Retinal pigment epithelial cell (primary cell): ENCODE results near the gene ZBTB16.

Experiments
- DNase-seq: peaks from one replicate; pipeline ENCODE4 v3.0.0-alpha.2; 2010; ENCODE audit warnings: low read depth
- H3K4me3 ChIP-seq: 2 replicates; pipeline ENCODE4 v1.5.1; 2011; ENCODE audit warnings: mild to moderate bottlenecking, low read length, control low read depth, moderate library complexity
- CTCF ChIP-seq: conservative IDR thresholded peaks from 2 replicates; pipeline ENCODE4 v1.5.1; 2011; ENCODE audit warnings: low read depth, low read length, control low read depth, inconsistent platforms

ZBTB16 gene

GRCh38 chr11:114173843-114174242 is 114.3 kb downstream of the ZBTB16 start:
- H3K4me3 ChIP-seq = no peak overlapping the region
- no peak for TF ChIP-seq CTCF
- no peak for DNase-seq

- no peak overlapping the region for H3K4me3 ChIP-seq
- TF ChIP-seq CTCF = no peak
- no peak for DNase-seq
These were observed 115.4 kb downstream of the ZBTB16 start for GRCh38 chr11:114174712-114175495.

GRCh38 chr11:114175706-114176105 is 116.2 kb downstream of the ZBTB16 start:
- DNase-seq = no peak
- no peak for TF ChIP-seq CTCF
- H3K4me3 ChIP-seq = no peak overlapping the region

GRCh38 chr11:114176321-114176720 is 116.8 kb downstream of the ZBTB16 start:
- TF ChIP-seq CTCF = no peak
- no peak overlapping the region for H3K4me3 ChIP-seq
- no peak for DNase-seq

- no peak overlapping the region for H3K4me3 ChIP-seq
- TF ChIP-seq CTCF = no peak
- DNase-seq = no peak
These were observed 119.1 kb downstream of the ZBTB16 start for GRCh38 chr11:114178656-114179055.

- TF ChIP-seq CTCF = no peak
- DNase-seq = no peak
- no peak overlapping the region for H3K4me3 ChIP-seq
These were observed 119.9 kb downstream of the ZBTB16 start for GRCh38 chr11:114179234-114179941.
